Measurements from ENCODE around the gene ADH7.

DNA sequence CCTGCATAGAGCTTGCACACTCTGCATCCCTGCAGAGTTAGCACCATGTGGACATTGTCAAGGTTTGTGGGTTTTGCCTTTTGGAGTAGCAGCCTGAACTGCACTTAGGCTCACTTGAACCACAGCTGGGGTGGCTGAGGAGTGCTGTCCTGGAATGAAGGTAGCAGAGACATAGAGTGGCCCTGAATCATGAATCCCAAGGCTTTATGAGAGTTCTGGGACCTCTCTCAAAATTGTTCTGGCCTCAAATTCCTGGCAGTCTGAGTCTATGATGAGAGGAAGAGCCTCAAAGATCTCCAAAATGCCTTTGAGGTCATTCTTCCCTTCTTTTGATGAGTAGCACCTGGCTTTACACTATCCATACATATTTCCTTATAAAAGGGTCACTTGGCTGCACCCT is 45.5 kb downstream of the ADH7 start:
- TF ChIP-seq SALL2 (tag by site-specific recombination; IDR thresholded peaks at IDR 0.05; ENCODE audit: borderline replicate concordance) (no peak), ZNF239 (tag by site-specific recombination; IDR thresholded peaks at IDR 0.05) (no peak), ZFP41 (tag by site-specific recombination; IDR thresholded peaks at IDR 0.05; ENCODE audit: borderline replicate concordance) (no peak), TRIM28 (IDR thresholded peaks at IDR 0.05; ENCODE audit: borderline replicate concordance, low read length) (no peak), SCRT1 (tag by site-specific recombination; IDR thresholded peaks at IDR 0.05; ENCODE audit: borderline replicate concordance) (no peak), ZNF24 (tag by site-specific recombination; IDR thresholded peaks at IDR 0.05) (no peak), ZNF133 (tag by site-specific recombination; IDR thresholded peaks at IDR 0.05) (no peak), HOXA7 (CRISPR knock-in tag; IDR thresholded peaks at IDR 0.05; ENCODE audit: borderline replicate concordance) (no peak), ZBTB7A (tag by site-specific recombination; IDR thresholded peaks at IDR 0.05; ENCODE audit: low read depth) (no peak)
- TF ChIP-seq, protein P1, sequence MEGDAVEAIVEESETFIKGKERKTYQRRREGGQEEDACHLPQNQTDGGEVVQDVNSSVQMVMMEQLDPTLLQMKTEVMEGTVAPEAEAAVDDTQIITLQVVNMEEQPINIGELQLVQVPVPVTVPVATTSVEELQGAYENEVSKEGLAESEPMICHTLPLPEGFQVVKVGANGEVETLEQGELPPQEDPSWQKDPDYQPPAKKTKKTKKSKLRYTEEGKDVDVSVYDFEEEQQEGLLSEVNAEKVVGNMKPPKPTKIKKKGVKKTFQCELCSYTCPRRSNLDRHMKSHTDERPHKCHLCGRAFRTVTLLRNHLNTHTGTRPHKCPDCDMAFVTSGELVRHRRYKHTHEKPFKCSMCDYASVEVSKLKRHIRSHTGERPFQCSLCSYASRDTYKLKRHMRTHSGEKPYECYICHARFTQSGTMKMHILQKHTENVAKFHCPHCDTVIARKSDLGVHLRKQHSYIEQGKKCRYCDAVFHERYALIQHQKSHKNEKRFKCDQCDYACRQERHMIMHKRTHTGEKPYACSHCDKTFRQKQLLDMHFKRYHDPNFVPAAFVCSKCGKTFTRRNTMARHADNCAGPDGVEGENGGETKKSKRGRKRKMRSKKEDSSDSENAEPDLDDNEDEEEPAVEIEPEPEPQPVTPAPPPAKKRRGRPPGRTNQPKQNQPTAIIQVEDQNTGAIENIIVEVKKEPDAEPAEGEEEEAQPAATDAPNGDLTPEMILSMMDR (tag by site-specific recombination; IDR thresholded peaks at IDR 0.05): no peak
- TF ChIP-seq, protein P2, sequence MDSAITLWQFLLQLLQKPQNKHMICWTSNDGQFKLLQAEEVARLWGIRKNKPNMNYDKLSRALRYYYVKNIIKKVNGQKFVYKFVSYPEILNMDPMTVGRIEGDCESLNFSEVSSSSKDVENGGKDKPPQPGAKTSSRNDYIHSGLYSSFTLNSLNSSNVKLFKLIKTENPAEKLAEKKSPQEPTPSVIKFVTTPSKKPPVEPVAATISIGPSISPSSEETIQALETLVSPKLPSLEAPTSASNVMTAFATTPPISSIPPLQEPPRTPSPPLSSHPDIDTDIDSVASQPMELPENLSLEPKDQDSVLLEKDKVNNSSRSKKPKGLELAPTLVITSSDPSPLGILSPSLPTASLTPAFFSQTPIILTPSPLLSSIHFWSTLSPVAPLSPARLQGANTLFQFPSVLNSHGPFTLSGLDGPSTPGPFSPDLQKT (IDR thresholded peaks at IDR 0.05; ENCODE audit: borderline replicate concordance, low read depth, low read length): no peak
- TF ChIP-seq, protein P3, sequence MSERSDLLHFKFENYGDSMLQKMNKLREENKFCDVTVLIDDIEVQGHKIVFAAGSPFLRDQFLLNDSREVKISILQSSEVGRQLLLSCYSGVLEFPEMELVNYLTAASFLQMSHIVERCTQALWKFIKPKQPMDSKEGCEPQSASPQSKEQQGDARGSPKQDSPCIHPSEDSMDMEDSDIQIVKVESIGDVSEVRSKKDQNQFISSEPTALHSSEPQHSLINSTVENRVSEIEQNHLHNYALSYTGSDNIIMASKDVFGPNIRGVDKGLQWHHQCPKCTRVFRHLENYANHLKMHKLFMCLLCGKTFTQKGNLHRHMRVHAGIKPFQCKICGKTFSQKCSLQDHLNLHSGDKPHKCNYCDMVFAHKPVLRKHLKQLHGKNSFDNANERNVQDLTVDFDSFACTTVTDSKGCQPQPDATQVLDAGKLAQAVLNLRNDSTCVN (tag by site-specific recombination; optimal IDR thresholded peaks at IDR 0.05): no peak
